Neural progenitor cell (in vitro differentiated cells): ENCODE results near the gene LMBRD1. TPM values are rescaled to one million over a fixed set of nuclear protein-coding genes. Genes with fewer than 3 reads are reported as not detected.

Source experiments
- DNase-seq: peaks from one replicate; pipeline ENCODE4 v3.0.0-alpha.2; 2016; ENCODE audit warnings: low spot score
- H2AFZ ChIP-seq: fragments of 200-600 bp; sonication (generic); replicated peaks from 2 replicates; pipeline ENCODE4 v1.6.1; 2016; ENCODE audit warnings: antibody characterized with exemption
- H3F3A ChIP-seq: fragments of 200-600 bp; sonication (generic); 2 replicates; pipeline ENCODE4 v1.6.1; 2016; ENCODE audit warnings: antibody characterized with exemption, low read depth
- H3K27ac ChIP-seq: fragments of 200-600 bp; sonication (generic); 2 replicates; pipeline ENCODE4 v1.5.1; 2016; ENCODE audit warnings: mild to moderate bottlenecking
- H3K27me3 ChIP-seq: fragments of 200-600 bp; sonication (generic); 2 replicates; pipeline ENCODE4 v1.6.1; 2016; ENCODE audit warnings: mild to moderate bottlenecking, moderate library complexity
- H3K36me3 ChIP-seq: fragments of 200-600 bp; sonication (generic); 2 replicates; pipeline ENCODE4 v1.5.1; 2016
- H3K4me1 ChIP-seq: fragments of 200-600 bp; sonication (generic); 2 replicates; pipeline ENCODE4 v1.6.1; 2016; ENCODE audit warnings: mixed run types
- H3K4me2 ChIP-seq: fragments of 200-600 bp; sonication (generic); 2 replicates; pipeline ENCODE4 v1.6.1; 2016
- H3K4me3 ChIP-seq: fragments of 200-600 bp; sonication (generic); 2 replicates; pipeline ENCODE4 v1.5.1; 2016
- H3K79me2 ChIP-seq: fragments of 200-600 bp; sonication (generic); 2 replicates; pipeline ENCODE4 v1.6.1; 2016; ENCODE audit warnings: low read depth
- H3K9ac ChIP-seq: fragments of 200-600 bp; sonication (generic); 2 replicates; pipeline ENCODE4 v1.6.1; 2016
- H3K9me3 ChIP-seq: fragments of 200-600 bp; sonication (generic); 2 replicates; pipeline ENCODE4 v1.5.1; 2016; ENCODE audit warnings: low read depth
- H4K20me1 ChIP-seq: fragments of 200-600 bp; sonication (generic); 2 replicates; pipeline ENCODE4 v1.6.1; 2016; ENCODE audit warnings: low read depth
- H3K27ac Mint-ChIP-seq: 3 replicates; pipeline ENCODE4 v1.8.0; 2021; ENCODE audit warnings: mixed read lengths
- H3K27me3 Mint-ChIP-seq: 2 replicates; pipeline ENCODE4 v1.8.0; 2022; ENCODE audit warnings: low read depth, mild to moderate bottlenecking, inconsistent platforms, moderate library complexity, mixed read lengths; ENCODE audit not compliant: insufficient read depth
- H3K36me3 Mint-ChIP-seq: 3 replicates; pipeline ENCODE4 v1.8.0; 2021; ENCODE audit warnings: mixed read lengths
- H3K4me1 Mint-ChIP-seq: 3 replicates; pipeline ENCODE4 v1.8.0; 2021; ENCODE audit warnings: mixed read lengths
- H3K4me3 Mint-ChIP-seq: 3 replicates; pipeline ENCODE4 v1.8.0; 2021; ENCODE audit warnings: mild to moderate bottlenecking, moderate library complexity, mixed read lengths
- H3K9me3 Mint-ChIP-seq: 3 replicates; pipeline ENCODE4 v1.8.0; 2020; ENCODE audit warnings: mixed read lengths
- EZH2 ChIP-seq: fragments of 200-600 bp; sonication (generic); IDR thresholded peaks from 2 replicates; pipeline ENCODE4 v1.6.1; 2017; ENCODE audit warnings: antibody characterized with exemption, mild to moderate bottlenecking, moderate library complexity
- EZH2phosphoT487 ChIP-seq: fragments of 200-600 bp; sonication (generic); IDR thresholded peaks from 2 replicates; pipeline ENCODE4 v1.6.1; 2017; ENCODE audit warnings: antibody characterized with exemption
- total RNA-seq: library from RNA; depleted of rRNA; stranded (reverse); fragments of >200 nt; gene quantifications from 2 replicates; pipeline ENCODE4 v1.2.3, GENCODE V29; 2015; ENCODE audit warnings: low replicate concordance
- TF ChIP-seq, protein P1 (sequence below): fragments of 200-600 bp; sonication (generic); IDR thresholded peaks from 2 replicates; pipeline ENCODE4 v1.5.1; 2017; ENCODE audit warnings: antibody characterized with exemption, mild to moderate bottlenecking

The LMBRD1 gene
- total RNA-seq, 1 donor from 2014 or later: 41.1 TPM

- Histone ChIP-seq H3K27ac (no peak overlapping the region), H3K4me3 (no peak overlapping the region), H3K79me2 (peaks cover 10% of the 10 kb centered on the region), H2AFZ (no peak overlapping the region), H3K27me3 (no peaks in the 10 kb centered on the region), H3K36me3 (no peaks in the 10 kb centered on the region), H3K9me3 (no peaks in the 10 kb centered on the region), H3K4me2 (no peak overlapping the region), H3F3A (no peaks in the 10 kb centered on the region), H3K4me1 (no peaks in the 10 kb centered on the region), H4K20me1 (no peaks in the 10 kb centered on the region), H3K9ac (no peak overlapping the region)
- TF ChIP-seq, protein P1, sequence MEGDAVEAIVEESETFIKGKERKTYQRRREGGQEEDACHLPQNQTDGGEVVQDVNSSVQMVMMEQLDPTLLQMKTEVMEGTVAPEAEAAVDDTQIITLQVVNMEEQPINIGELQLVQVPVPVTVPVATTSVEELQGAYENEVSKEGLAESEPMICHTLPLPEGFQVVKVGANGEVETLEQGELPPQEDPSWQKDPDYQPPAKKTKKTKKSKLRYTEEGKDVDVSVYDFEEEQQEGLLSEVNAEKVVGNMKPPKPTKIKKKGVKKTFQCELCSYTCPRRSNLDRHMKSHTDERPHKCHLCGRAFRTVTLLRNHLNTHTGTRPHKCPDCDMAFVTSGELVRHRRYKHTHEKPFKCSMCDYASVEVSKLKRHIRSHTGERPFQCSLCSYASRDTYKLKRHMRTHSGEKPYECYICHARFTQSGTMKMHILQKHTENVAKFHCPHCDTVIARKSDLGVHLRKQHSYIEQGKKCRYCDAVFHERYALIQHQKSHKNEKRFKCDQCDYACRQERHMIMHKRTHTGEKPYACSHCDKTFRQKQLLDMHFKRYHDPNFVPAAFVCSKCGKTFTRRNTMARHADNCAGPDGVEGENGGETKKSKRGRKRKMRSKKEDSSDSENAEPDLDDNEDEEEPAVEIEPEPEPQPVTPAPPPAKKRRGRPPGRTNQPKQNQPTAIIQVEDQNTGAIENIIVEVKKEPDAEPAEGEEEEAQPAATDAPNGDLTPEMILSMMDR: no peak
- TF ChIP-seq EZH2phosphoT487 (no peak), EZH2 (no peak)
- Mint-ChIP-seq H3K27me3 (no peaks in the 10 kb centered on the region), H3K4me3 (no peak overlapping the region), H3K4me1 (no peaks in the 10 kb centered on the region), H3K27ac (no peak overlapping the region), H3K9me3 (peaks cover 2% of the 10 kb centered on the region), H3K36me3 (peaks cover 3% of the 10 kb centered on the region)
- no peak for DNase-seq
These were observed 35.0 kb downstream of the LMBRD1 start for GRCh38 chr6:69761853-69762252.

- peaks cover 26% of the 10 kb centered on the region for H3K79me2 ChIP-seq
- no peak overlapping the region for H3K27ac ChIP-seq
- H3K4me3 ChIP-seq: no peak overlapping the region
- H2AFZ ChIP-seq: no peak overlapping the region
- H3K4me2 ChIP-seq: no peak overlapping the region
- no peak overlapping the region for H3K9ac ChIP-seq
- no peak for TF ChIP-seq EZH2
- no peak for TF ChIP-seq EZH2phosphoT487
- H3K27ac Mint-ChIP-seq: no peak overlapping the region
- no peak for DNase-seq
- no peaks in the 10 kb centered on the region for H3F3A ChIP-seq
- no peaks in the 10 kb centered on the region for H4K20me1 ChIP-seq
- no peaks in the 10 kb centered on the region for H3K27me3 Mint-ChIP-seq
- no peaks in the 10 kb centered on the region for H3K27me3 ChIP-seq
- H3K4me1 ChIP-seq: no peaks in the 10 kb centered on the region
- H3K4me3 Mint-ChIP-seq: no peak overlapping the region
- peaks cover 14% of the 10 kb centered on the region for H3K9me3 Mint-ChIP-seq
- H3K4me1 Mint-ChIP-seq: no peaks in the 10 kb centered on the region
- H3K9me3 ChIP-seq: no peaks in the 10 kb centered on the region
- peaks cover 9% of the 10 kb centered on the region for H3K36me3 Mint-ChIP-seq
- H3K36me3 ChIP-seq: no peaks in the 10 kb centered on the region
These were observed 38.6 kb downstream of the LMBRD1 start for GRCh38 chr6:69758214-69758613.

GRCh38 chr6:69756907-69757306 lies 39.9 kb downstream of the LMBRD1 start:
- Mint-ChIP-seq H3K27ac (no peak overlapping the region), H3K36me3 (peaks cover 7% of the 10 kb centered on the region), H3K9me3 (peaks cover 14% of the 10 kb centered on the region), H3K27me3 (no peaks in the 10 kb centered on the region), H3K4me3 (no peak overlapping the region), H3K4me1 (no peaks in the 10 kb centered on the region)
- Histone ChIP-seq H3K4me2 (no peak overlapping the region), H3K4me1 (no peaks in the 10 kb centered on the region), H2AFZ (no peak overlapping the region), H4K20me1 (no peaks in the 10 kb centered on the region), H3K9me3 (no peaks in the 10 kb centered on the region), H3F3A (no peaks in the 10 kb centered on the region), H3K79me2 (peaks cover 26% of the 10 kb centered on the region), H3K9ac (no peak overlapping the region), H3K27me3 (no peaks in the 10 kb centered on the region), H3K36me3 (no peaks in the 10 kb centered on the region), H3K27ac (no peak overlapping the region), H3K4me3 (no peak overlapping the region)
- TF ChIP-seq EZH2 (no peak), EZH2phosphoT487 (no peak)
- TF ChIP-seq, protein P1: no peak
- no peak for DNase-seq

GRCh38 chr6:69756366-69756765 lies 40.4 kb downstream of the LMBRD1 start:
- Histone ChIP-seq H3K4me2 (no peak overlapping the region), H3K79me2 (peaks cover 26% of the 10 kb centered on the region), H4K20me1 (no peaks in the 10 kb centered on the region), H3F3A (no peaks in the 10 kb centered on the region), H3K27me3 (no peaks in the 10 kb centered on the region), H3K27ac (no peak overlapping the region), H3K4me3 (no peak overlapping the region), H3K9me3 (no peaks in the 10 kb centered on the region), H3K4me1 (no peaks in the 10 kb centered on the region), H3K9ac (no peak overlapping the region), H3K36me3 (no peaks in the 10 kb centered on the region), H2AFZ (no peak overlapping the region)
- no peak for TF ChIP-seq EZH2phosphoT487
- TF ChIP-seq EZH2: no peak
- TF ChIP-seq, protein P1: no peak
- no peaks in the 10 kb centered on the region for H3K4me1 Mint-ChIP-seq
- H3K9me3 Mint-ChIP-seq: peaks cover 14% of the 10 kb centered on the region
- H3K27me3 Mint-ChIP-seq: no peaks in the 10 kb centered on the region
- DNase-seq: no peak
- H3K4me3 Mint-ChIP-seq: no peak overlapping the region
- H3K36me3 Mint-ChIP-seq: peaks cover 7% of the 10 kb centered on the region
- H3K27ac Mint-ChIP-seq: no peak overlapping the region
